Measurements from ENCODE around the gene KRT14. TPM values are rescaled to one million over a fixed set of nuclear protein-coding genes. Genes with fewer than 3 reads are reported as not detected.

The KRT14 gene
- total RNA-seq, 1 donor from 2014 or later = not detected

DNA sequence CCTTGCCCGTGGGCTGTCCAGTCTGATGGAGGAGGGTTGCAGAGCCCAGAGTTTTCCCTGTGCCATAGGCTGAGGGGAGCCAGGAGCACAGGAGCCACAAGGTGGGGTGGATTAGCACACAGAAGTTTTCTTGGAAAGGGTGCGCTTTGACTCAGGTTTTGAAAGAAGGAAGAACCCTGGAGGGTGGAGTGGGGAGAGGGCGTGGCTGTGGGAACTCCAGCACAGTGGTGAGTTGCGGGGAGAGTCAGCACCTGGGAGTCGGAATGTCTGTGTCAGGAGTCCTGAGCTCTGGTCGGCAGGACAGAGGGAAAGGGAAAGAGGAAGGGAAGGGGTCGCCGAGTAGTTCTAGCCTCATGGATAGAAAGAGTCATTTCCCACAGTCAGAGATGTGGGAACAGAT lies 8.9 kb upstream of the KRT14 start:
- TF ChIP-seq, protein P1, sequence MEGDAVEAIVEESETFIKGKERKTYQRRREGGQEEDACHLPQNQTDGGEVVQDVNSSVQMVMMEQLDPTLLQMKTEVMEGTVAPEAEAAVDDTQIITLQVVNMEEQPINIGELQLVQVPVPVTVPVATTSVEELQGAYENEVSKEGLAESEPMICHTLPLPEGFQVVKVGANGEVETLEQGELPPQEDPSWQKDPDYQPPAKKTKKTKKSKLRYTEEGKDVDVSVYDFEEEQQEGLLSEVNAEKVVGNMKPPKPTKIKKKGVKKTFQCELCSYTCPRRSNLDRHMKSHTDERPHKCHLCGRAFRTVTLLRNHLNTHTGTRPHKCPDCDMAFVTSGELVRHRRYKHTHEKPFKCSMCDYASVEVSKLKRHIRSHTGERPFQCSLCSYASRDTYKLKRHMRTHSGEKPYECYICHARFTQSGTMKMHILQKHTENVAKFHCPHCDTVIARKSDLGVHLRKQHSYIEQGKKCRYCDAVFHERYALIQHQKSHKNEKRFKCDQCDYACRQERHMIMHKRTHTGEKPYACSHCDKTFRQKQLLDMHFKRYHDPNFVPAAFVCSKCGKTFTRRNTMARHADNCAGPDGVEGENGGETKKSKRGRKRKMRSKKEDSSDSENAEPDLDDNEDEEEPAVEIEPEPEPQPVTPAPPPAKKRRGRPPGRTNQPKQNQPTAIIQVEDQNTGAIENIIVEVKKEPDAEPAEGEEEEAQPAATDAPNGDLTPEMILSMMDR (conservative IDR thresholded peaks at IDR 0.05; ENCODE audit: low read depth, low read length) = no peak
- DNase-seq (ENCODE audit: low read depth) = no peak
- no peak overlapping the region for H3K4me3 ChIP-seq (ENCODE audit: low read depth, low read length)

DNA sequence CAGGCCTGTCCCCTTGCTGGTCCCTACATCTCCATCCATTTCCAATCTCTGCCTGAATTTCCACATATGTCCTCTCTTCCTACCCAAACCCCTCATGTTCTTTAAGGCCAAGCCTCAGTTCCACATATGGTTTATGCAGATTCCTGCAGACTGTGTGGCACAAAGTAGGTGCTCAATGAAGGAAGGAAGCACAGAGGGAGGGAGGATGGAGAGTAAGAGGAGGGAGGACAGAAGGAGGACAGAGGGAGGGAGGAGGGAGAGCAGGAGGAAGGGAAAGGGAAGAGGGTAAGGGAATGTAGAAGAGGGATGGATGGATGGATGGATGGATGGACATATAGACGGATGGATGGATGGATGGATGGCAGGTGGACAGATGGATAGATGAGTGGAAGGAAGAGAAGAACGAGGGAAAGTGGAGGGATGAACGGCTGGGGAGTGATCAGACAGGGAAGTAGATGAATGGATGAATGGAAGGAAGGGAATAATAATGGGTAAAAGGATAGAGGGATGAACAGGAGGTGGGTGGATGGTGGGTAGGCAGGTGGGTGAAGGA lies 7.7 kb upstream of the KRT14 start:
- H3K4me3 ChIP-seq (ENCODE audit: low read depth, low read length) = no peak overlapping the region
- no peak for DNase-seq (ENCODE audit: low read depth)
- TF ChIP-seq, protein P1 (conservative IDR thresholded peaks at IDR 0.05; ENCODE audit: low read depth, low read length) = no peak

DNA sequence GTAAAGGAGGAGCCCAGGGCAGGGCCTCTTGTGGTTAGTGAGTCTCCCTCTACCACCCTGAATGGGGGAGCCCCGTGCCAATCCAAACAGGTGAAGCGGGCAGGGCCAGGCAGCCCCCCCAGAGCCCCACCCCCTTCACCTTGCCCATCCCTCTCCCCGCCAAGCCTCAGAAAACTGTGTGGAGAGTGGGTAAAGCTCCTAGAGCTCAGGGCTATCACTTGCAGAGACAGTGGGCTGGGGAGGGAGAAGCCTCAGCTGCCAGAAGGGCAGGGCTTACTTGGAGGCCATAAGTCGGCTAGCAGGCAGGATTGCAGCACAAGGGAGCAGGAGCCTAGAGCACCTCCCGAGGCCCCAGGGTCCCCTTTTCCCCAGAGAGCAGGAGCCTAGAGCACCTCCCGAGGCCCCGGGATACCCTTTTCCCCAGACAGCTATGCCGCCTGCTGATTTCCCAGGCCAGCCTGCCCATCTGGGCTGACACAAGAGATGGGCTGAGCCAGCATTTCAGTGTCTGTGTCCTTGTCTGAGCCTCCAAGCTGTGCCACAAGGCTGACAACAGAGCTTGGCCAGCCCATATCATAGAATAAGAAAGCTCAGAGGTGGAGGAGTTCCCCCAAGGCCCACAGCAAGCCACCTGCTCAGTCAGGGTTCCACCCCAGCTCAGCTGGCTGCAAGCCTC lies 6.7 kb upstream of the KRT14 start:
- DNase-seq (ENCODE audit: low read depth) = no peak
- TF ChIP-seq, protein P1 (conservative IDR thresholded peaks at IDR 0.05; ENCODE audit: low read depth, low read length) = no peak

GRCh38 chr17:41592601-41593305 lies 6.1 kb upstream of the KRT14 start:
- no peak overlapping the region for H3K4me3 ChIP-seq (ENCODE audit: low read depth, low read length)
- no peak for DNase-seq (ENCODE audit: low read depth)
- TF ChIP-seq, protein P1 (conservative IDR thresholded peaks at IDR 0.05; ENCODE audit: low read depth, low read length) = no peak

More for the DNA sequence above, 6.7 kb upstream of the KRT14 start:
- no peak overlapping the region for H3K4me3 ChIP-seq (ENCODE audit: low read depth, low read length)

DNA sequence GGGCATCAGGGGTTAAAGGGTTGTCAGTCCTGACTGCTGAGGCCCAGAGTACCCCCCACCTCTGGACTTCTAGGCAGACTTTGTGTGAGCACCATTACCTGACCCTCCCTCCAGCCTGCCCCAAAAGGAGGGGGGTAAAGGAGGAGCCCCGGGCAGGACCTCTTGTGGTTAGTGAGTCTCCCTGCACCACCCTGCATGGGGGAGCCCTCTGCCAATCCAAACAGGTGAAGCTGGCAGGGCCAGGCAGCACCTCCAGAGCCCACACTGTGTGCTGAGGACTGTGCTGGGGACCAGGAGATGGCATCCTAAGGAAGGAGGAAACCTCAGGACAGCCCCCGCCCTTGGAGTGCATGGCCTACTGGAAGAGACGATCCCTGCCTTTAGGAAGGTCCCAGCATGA lies 2.6 kb upstream of the KRT14 start:
- TF ChIP-seq, protein P1 (conservative IDR thresholded peaks at IDR 0.05; ENCODE audit: low read depth, low read length) = no peak
- no peak for DNase-seq (ENCODE audit: low read depth)
- no peak overlapping the region for H3K4me3 ChIP-seq (ENCODE audit: low read depth, low read length)

DNA sequence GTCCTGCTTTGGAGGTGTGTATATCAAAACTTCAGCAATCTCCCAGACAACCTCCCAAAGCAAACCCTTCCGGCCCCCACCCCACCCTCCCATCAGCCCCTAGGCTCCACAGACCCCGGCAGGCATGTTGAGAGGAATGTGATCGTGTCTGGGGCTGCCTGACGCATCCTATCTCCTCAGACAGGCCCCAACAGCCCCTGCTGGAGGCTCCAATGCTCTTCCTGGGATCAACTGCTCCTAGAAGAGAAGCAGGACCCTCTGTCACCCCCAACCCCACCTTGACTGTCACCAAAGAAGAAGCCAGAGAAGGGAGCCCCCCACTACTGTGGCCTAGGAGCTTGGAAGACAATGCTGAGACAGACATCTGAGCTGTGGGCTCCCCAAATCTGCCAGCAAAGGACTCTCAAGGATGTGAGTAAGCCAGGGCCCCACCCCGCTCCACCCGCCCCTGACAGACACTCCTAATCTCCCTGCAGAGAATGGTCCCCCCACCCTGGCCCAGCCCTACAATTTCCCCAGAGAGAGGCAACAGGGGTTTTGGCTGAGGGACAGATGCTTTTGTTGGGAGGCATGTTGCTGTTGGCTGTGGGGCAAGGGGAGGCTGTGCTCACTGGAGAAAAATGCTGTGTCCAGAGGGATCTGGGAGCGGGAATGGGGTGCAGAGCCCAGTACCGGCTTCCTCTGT lies 1.6 kb upstream of the KRT14 start:
- TF ChIP-seq, protein P1 (conservative IDR thresholded peaks at IDR 0.05; ENCODE audit: low read depth, low read length) = no peak
- no peak for DNase-seq (ENCODE audit: low read depth)
- no peak overlapping the region for H3K4me3 ChIP-seq (ENCODE audit: low read depth, low read length)

All from epithelial cell of proximal tubule (primary cell).